Ovary (tissue), 9 donors: Measurements from ENCODE around the gene TPD52L2. TPM values are rescaled to one million over a fixed set of nuclear protein-coding genes. Genes with fewer than 3 reads are reported as not detected.

Experiments used
- DNase-seq, 5 donors: peaks; one replicate each; pipeline ENCODE4 v3.0.0-alpha.2; 2019 to 2020
- H3K27ac ChIP-seq, 2 donors: fragments of 200-600 bp; one replicate each; pipeline versions ENCODE4 v1.5.1 to v1.8.0; 2019 to 2022
- H3K27me3 ChIP-seq: fragments of 200-600 bp; one replicate; pipeline ENCODE4 v1.8.0; 2022
- H3K36me3 ChIP-seq: fragments of 200-600 bp; sonication (generic); one replicate; pipeline ENCODE4 v1.5.1; 2019
- H3K4me1 ChIP-seq: one replicate; pipeline ENCODE4 v1.8.1; 2013; ENCODE audit warnings: mild to moderate bottlenecking, moderate library complexity; ENCODE audit not compliant: insufficient read depth
- H3K4me3 ChIP-seq: fragments of 200-600 bp; sonication (generic); one replicate; pipeline ENCODE4 v1.5.1; 2017
- H3K9me3 ChIP-seq, 2 donors: fragments of 200-600 bp in 1 of 2; sonication (generic) in 1 of 2; one replicate each; pipeline versions ENCODE4 v1.5.1 to v1.8.1; 2013 to 2019; ENCODE audit warnings: mild to moderate bottlenecking in 1 of 2, moderate library complexity in 1 of 2
- CTCF ChIP-seq, 3 donors: fragments of 450-650 bp in 2 of 3; fragments of 200-600 bp in 1 of 3; IDR thresholded peaks; one replicate each; pipeline versions ENCODE4 v1.5.1 to v1.8.0; 2016 to 2022; ENCODE audit warnings: antibody characterized with exemption in 3 of 3, mild to moderate bottlenecking in 1 of 3
- EP300 ChIP-seq: sonication (generic); formaldehyde crosslinking; IDR thresholded peaks from one replicate; pipeline ENCODE4 v1.6.1; 2017; ENCODE audit warnings: antibody characterized with exemption
- POLR2A ChIP-seq: fragments of 450-650 bp; IDR thresholded peaks from one replicate; pipeline ENCODE4 v1.6.1; 2017; ENCODE audit warnings: antibody characterized with exemption, mild to moderate bottlenecking, moderate library complexity
- WGBS, 3 donors: extraction: QIAGEN DNeasy Blood & Tissue Kit in 1 of 3; methylation state at CpG; one replicate each; pipeline versions ENCODE4 v1.1.5 to v1.1.7; 2013 to 2017; 5-methylcytosine and 5-hydroxymethylcytosine counted together
- intact Hi-C, 4 donors: fragments of 100-400 bp; cut with DNase I; formaldehyde crosslinking; loops; one replicate each; pipeline versions ENCODE4 v1.11.0 to v1.15.1; 2022 to 2023
- polyA plus RNA-seq, 2 donors: library from polyadenylated mRNA; stranded (reverse); fragments of 200-250 nt in 1 of 2; fragments of 350-450 nt in 1 of 2; fragmentation: Illumina TruSeq in 1 of 2; extraction: RNeasy Lipid Tissue Mini Kit (QIAGEN cat#74804) in 1 of 2; gene quantifications; one replicate each; pipeline ENCODE4 v1.2.3, GENCODE V29; 2013 to 2014
- total RNA-seq, 7 donors: library from RNA; depleted of rRNA in 2 of 7; stranded (reverse); fragments of >200 nt in 2 of 7; fragmentation: NEBNext Ultra II Directional in 3 of 7; extraction: Animal tissue kit (Norgen Biotek cat#: 25700) in 3 of 7; gene quantifications; one replicate each; pipeline versions ENCODE4 v1.1.0 to v1.2.4, GENCODE V29; 2016 to 2023
- donor health status: DM: no; HTN: no; CAD: no; lungs with moderate emphysema.
- donor health status: DM: no; HTN: no; CAD: no.
- donor health status: Bipolar disorder and iron deficiency.
- donor health status: DM: yes; HTN: yes; CAD: no.
- donor health status: DM: no; HTN: no; CAD: no.
- donor health status: DM: yes; HTN: yes; CAD: no.

Gene TPD52L2
- total and polyA plus RNA-seq, 9 donors = 51.5 to 78.9 (median 70.4) TPM

GRCh38 chr20:63882257-63883200, 17.5 kb downstream of the TPD52L2 start:
- Histone ChIP-seq H3K36me3 (peaks cover 3% of the 10 kb centered on the region), H3K27ac (no peak overlapping the region), H3K4me3 (no peak overlapping the region), H3K27me3 (no peaks in the 10 kb centered on the region), H3K4me1 (no peaks in the 10 kb centered on the region), H3K9me3 (no peaks in the 10 kb centered on the region)
- 84 to 89% (median 85%) methylated on average over 25 to 28 of the region's 28 CpGs for WGBS, 3 donors
- no peak for DNase-seq
- intact Hi-C loops = loop anchor here in 1 of 4 donors (10.0 kb wide), 1 partner anchor 328 kb away; the partner anchor contains the start of gene FNDC11
- TF ChIP-seq CTCF (IDR thresholded peaks at IDR 0.05) = no peak
- TF ChIP-seq POLR2A = no peak
- no peak for TF ChIP-seq EP300

- Histone ChIP-seq H3K27ac (no peak overlapping the region), H3K9me3 (no peaks in the 10 kb centered on the region), H3K4me3 (no peak overlapping the region), H3K36me3 (peaks cover 3% of the 10 kb centered on the region), H3K4me1 (no peaks in the 10 kb centered on the region), H3K27me3 (no peaks in the 10 kb centered on the region)
- no peak for DNase-seq
- no peak for TF ChIP-seq EP300
- no peak for TF ChIP-seq POLR2A
- no peak for TF ChIP-seq CTCF (IDR thresholded peaks at IDR 0.05)
- intact Hi-C loops = loop anchor here in 1 of 4 donors (10.0 kb wide), 1 partner anchor 328 kb away; the partner anchor contains the start of gene FNDC11
- 84 to 92% (median 91%) methylated on average over 5 to 6 of the region's 6 CpGs for WGBS, 3 donors
These were observed 18.1 kb downstream of the TPD52L2 start for GRCh38 chr20:63883201-63883593.

DNA sequence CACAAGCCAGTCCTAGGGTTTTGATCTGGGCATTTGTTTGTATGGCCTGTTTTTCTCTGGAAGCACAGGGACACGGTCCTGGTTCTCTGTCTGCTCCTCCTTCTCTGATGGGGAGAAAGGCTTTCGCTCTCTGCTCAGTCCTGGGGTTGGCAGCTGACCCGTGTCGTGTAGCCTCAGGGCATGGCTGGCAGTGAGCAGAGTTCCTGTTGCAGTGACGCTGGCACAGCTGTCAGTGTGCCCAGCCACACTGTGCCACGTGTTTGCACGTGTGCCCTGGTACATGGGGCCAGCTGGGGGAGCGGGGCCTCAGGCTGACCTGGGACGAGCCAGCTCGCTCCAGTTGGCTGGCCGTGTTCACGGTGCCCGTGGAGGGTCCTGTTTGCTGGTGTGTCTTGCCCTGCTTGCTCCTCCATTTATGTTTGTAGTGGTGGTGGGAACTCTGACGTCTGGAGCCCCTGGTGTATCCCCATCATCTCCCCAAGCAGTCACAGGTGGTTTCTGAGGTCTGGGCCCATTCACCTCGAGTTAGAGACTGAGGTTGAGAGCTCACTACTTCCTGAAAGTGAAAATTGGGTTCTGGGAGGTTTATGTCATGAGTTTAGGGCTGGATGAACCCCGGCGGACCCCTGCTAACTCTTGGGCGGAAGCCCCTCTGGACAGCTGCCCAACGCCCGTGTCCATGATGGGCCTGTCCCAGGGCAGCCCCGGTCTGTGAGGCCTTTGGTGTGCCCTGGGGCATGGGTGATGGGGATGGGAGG, 19.6 kb downstream of the TPD52L2 start:
- Histone ChIP-seq H3K4me3 (no peak overlapping the region), H3K9me3 (no peaks in the 10 kb centered on the region), H3K4me1 (no peaks in the 10 kb centered on the region), H3K27ac (no peak overlapping the region), H3K27me3 (no peaks in the 10 kb centered on the region), H3K36me3 (peaks cover 3% of the 10 kb centered on the region)
- WGBS, 3 donors = 81 to 82% (median 82%) methylated on average over 21 of the region's 21 CpGs
- intact Hi-C loops = loop anchor here in 1 of 4 donors (10.0 kb wide), 1 partner anchor 330 kb away; the partner anchor contains the start of gene FNDC11
- TF ChIP-seq EP300 = no peak
- no peak for TF ChIP-seq CTCF (IDR thresholded peaks at IDR 0.05)
- no peak for TF ChIP-seq POLR2A
- DNase-seq = no peak

DNA sequence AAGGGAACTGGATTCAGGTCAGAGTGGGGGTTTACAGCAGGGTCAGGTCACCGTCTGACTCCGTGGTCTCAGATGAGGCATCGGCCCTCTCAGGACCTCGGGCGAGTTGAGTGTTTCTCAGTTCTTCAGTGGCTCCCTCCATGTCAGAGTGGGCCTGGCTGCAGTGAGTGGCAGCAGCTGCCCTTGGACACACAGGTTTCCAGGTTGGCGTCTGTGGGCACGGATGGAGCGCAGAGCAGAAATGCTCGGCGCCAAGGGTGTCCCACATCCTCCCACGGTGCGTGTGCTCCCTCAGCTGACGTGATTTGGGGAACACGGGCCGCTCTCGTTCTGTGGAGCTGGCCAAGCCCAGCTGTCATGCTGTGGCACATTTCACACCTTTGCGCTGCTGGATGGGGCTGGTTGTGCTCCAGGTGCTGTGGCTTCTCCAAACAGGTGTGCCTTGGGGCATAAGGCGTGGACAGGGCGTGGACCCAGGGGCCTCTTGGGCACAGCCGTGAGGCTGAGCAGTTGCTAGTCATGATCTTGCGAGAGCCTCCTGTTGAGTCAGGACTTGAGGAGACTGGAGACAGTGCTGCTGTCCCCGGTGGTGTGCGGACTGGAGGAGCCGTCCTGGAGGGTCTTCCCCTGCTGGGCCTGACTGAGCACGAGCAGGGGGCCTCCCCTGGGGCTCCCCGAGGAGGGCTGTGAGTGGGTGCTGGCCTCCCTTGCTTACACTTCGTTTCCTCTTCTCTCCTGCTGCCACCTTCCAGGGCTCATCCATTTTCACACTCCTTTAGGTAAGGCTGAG, 20.4 kb downstream of the TPD52L2 start:
- no peak for DNase-seq
- Histone ChIP-seq H3K9me3 (no peaks in the 10 kb centered on the region), H3K27ac (no peak overlapping the region), H3K36me3 (peaks cover 3% of the 10 kb centered on the region), H3K4me3 (no peak overlapping the region), H3K27me3 (no peaks in the 10 kb centered on the region), H3K4me1 (no peaks in the 10 kb centered on the region)
- 81 to 83% (median 82%) methylated on average over 27 of the region's 27 CpGs for WGBS, 3 donors
- intact Hi-C loops = loop anchor here in 1 of 4 donors (10.0 kb wide), 1 partner anchor 331 kb away; the partner anchor contains the start of gene FNDC11
- TF ChIP-seq EP300 (no peak), POLR2A (no peak), CTCF (IDR thresholded peaks at IDR 0.05) (no peak)
